Erythroblast (primary cell): Measurements from ENCODE around the gene GHRH.

Experiments used
- DNase-seq, 2 experiments: peaks; one replicate each; lab custom pipeline; 2025; lab: John Stamatoyannopoulos, UW
- GATA1 ChIP-seq: IDR thresholded peaks from 2 replicates; pipeline ENCODE4 v1.6.1; 2011; ENCODE audit warnings: low read depth, mild to moderate bottlenecking, control low read depth, low read length, moderate library complexity
- POLR2A ChIP-seq: IDR thresholded peaks from 2 replicates; pipeline ENCODE4 v1.6.1; 2011; ENCODE audit warnings: mild to moderate bottlenecking, low read length

GHRH gene

DNA sequence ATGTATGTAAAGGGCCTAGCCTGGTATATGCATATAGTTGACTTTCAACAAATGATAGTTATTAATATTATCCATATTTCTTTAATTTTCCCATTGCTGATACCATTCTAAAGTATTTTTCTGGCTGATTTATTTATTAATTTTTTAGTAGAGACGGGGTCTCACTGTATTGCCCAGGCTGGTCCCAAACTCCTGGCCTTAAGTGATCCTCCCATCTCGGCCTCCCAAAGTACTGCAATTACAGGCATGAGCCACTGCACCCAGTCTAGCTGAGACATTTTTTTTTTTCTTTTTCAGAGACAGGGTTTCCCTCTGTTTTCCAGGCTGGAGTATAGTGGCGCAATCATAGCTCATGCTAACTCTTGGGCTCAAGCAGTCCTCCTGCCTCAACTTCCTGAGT lies 52.4 kb downstream of the GHRH start:
- no peak for DNase-seq
- TF ChIP-seq GATA1 (no peak), POLR2A (no peak)

DNA sequence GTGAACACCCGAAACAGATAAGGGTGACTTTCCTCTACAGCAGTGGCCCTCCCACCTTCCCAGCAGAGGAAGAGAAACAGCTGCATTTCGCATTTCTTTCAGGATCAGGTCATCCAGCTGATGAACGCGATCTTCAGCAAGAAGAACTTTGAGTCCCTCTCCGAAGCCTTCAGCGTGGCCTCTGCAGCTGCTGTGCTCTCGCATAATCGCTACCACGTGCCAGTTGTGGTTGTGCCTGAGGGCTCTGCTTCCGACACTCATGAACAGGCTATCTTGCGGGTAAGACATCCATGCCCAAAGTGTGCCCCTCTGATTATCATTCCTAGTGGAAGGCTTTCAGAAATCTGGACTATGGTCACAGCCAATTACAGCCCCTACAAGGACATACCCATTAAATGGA lies 54.4 kb downstream of the GHRH start:
- no peak for DNase-seq
- TF ChIP-seq POLR2A: no peak
- TF ChIP-seq GATA1: no peak

- DNase-seq: no peak
Observed at GRCh38 chr20:37205794-37206193, 55.8 kb downstream of the GHRH start.

GRCh38 chr20:37205130-37205529 lies 56.5 kb downstream of the GHRH start:
- TF ChIP-seq GATA1 (no peak), POLR2A (no peak)
- DNase-seq: no peak

More at GRCh38 chr20:37205794-37206193, 55.8 kb downstream of the GHRH start:
- TF ChIP-seq GATA1 (no peak), POLR2A (no peak)

GRCh38 chr20:37204056-37204455 lies 57.6 kb downstream of the GHRH start:
- TF ChIP-seq POLR2A (no peak), GATA1 (no peak)

DNA sequence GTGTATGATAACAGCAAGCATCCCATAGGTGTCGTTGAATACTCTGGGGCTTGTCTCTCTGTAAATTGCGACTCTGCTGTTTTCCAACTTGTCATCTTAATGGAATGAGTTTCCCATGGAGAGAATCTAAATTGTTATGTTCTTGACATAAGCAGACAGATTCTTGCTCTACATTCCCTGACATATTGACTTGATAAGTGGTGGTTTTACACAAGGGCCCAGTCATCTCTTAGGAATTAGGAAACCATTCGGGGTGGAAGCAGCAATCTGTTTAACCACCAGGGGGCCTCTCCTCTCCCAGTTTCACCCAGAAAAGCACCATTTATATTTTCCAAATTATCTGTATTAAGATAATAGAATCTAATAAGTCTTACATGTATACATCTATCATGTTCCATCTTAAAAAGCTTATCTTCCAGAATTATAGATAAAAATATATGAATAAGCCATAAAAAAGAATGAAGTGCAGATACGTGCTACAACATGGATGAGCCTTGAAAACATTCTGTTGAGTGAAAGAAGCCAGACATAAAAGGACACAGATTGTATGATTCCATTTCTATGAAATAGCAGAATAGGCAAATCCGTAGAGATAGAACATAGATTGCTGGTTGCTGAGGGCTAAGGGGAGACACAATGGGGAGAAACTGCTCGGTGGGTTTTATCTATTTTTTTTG lies 59.2 kb downstream of the GHRH start:
- TF ChIP-seq POLR2A: no peak
- DNase-seq: peak; percentile 48 to 69

More at GRCh38 chr20:37204056-37204455, 57.6 kb downstream of the GHRH start:
- DNase-seq: no peak

DNA sequence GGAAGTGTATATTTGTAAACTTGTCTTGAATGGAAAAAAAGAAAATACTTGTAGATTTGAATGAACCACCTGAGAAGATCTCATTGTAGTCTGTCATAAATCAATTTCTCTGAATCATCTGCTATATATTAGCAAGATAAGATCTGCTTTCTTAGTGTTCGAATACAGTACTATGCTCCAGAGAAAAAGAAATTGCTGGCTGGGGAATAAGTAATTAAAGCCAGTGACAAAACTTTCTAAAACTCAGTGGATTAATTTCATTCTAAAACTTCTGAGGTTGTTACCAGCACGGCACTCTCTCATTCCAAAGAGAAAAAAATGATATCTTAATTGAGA lies 59.8 kb downstream of the GHRH start:
- TF ChIP-seq POLR2A: no peak
- no peak for TF ChIP-seq GATA1
- DNase-seq: no peak
